UCSD-AML1 (cell line): ENCODE data around the gene SLC13A2.

ENCODE experiments used
- DNase-seq: peaks from one replicate; lab custom pipeline; 2025; ENCODE audit not compliant: unreplicated experiment; lab: John Stamatoyannopoulos, UW

SLC13A2 gene

GRCh38 chr17:28470266-28470913 lies 3.1 kb upstream of the SLC13A2 start:
- no peak for DNase-seq

GRCh38 chr17:28470914-28471366 lies 2.5 kb upstream of the SLC13A2 start:
- no peak for DNase-seq

GRCh38 chr17:28471531-28472342 lies 1.7 kb upstream of the SLC13A2 start:
- DNase-seq = no peak

- no peak for DNase-seq
These were observed 460 bp upstream of the SLC13A2 start for GRCh38 chr17:28472871-28473497.

GRCh38 chr17:28474111-28474531 lies 677 bp downstream of the SLC13A2 start:
- DNase-seq = no peak

- DNase-seq = no peak
These were observed 1.9 kb downstream of the SLC13A2 start for GRCh38 chr17:28475151-28475900.

GRCh38 chr17:28476076-28476865 lies 2.8 kb downstream of the SLC13A2 start:
- DNase-seq = no peak

- DNase-seq = no peak
These were observed 4.5 kb downstream of the SLC13A2 start for GRCh38 chr17:28477928-28478327.

GRCh38 chr17:28478712-28479615 lies 5.5 kb downstream of the SLC13A2 start:
- no peak for DNase-seq

GRCh38 chr17:28480278-28480677 lies 6.8 kb downstream of the SLC13A2 start:
- DNase-seq = no peak

- DNase-seq = no peak
These were observed 7.5 kb downstream of the SLC13A2 start for GRCh38 chr17:28480799-28481571.

- no peak for DNase-seq
These were observed 9.2 kb downstream of the SLC13A2 start for GRCh38 chr17:28482551-28483199.

GRCh38 chr17:28484296-28484695 lies 10.9 kb downstream of the SLC13A2 start:
- no peak for DNase-seq

- DNase-seq = no peak
These were observed 11.6 kb downstream of the SLC13A2 start for GRCh38 chr17:28485049-28485448.

GRCh38 chr17:28487881-28488532 lies 14.6 kb downstream of the SLC13A2 start:
- no peak for DNase-seq

GRCh38 chr17:28488533-28489276 lies 15.3 kb downstream of the SLC13A2 start:
- no peak for DNase-seq

GRCh38 chr17:28491286-28491685 lies 17.8 kb downstream of the SLC13A2 start:
- no peak for DNase-seq
